Endothelial cell of umbilical vein (primary cell): Measurements from ENCODE around the gene HTT. TPM values are rescaled to one million over a fixed set of nuclear protein-coding genes. Genes with fewer than 3 reads are reported as not detected.

Source experiments
- BruUV-seq: library from RNA; stranded (reverse); fragments of 400-500 nt; replicated peaks from 2 replicates; lab custom pipeline; 2021; lab: Mats Ljungman, UMichigan
- CTCF ChIA-PET: fragments of 300-600, 350-600 bp; sonication (Branson Sonifier 250); formaldehyde crosslinking; loops from one replicate; lab custom pipeline; 2021; ENCODE audit warnings: antibody characterized with exemption, inconsistent platforms; lab: Charles Lee
- POLR2A ChIA-PET: fragments of 300-600, 350-600 bp; sonication (Branson Sonifier 250); formaldehyde crosslinking; loops from one replicate; lab custom pipeline; 2021; ENCODE audit warnings: antibody characterized with exemption, inconsistent platforms; lab: Charles Lee
- DNase-seq: peaks from one replicate; pipeline ENCODE4 v3.0.0-alpha.2; 2011; ENCODE audit warnings: low read depth, low spot score
- FAIRE-seq: peaks from 2 replicates; lab custom pipeline; 2011; peaks lifted over from hg19 to GRCh38; lab: Jason Lieb, UNC
- H2AFZ ChIP-seq: 2 replicates; pipeline ENCODE4 v1.6.0; 2012; ENCODE audit warnings: low read depth, low read length, control low read depth, inconsistent platforms
- H3K27ac ChIP-seq: 2 replicates; pipeline ENCODE4 v1.5.1; 2011; ENCODE audit warnings: low read depth, mild to moderate bottlenecking, control low read depth, low read length, moderate library complexity; ENCODE audit not compliant: insufficient read depth
- H3K27me3 ChIP-seq, 2 experiments: 2 replicates each; pipeline versions ENCODE4 v1.6.0 to v1.6.1; 2011; ENCODE audit warnings: low read length in 2 of 2, mixed read lengths in 1 of 2; ENCODE audit not compliant: control insufficient read depth in 2 of 2, insufficient read depth in 2 of 2
- H3K36me3 ChIP-seq, 2 experiments: 2 replicates in 1 of 2; 3 replicates in 1 of 2; pipeline ENCODE4 v1.5.1; 2011; ENCODE audit warnings: low read length in 2 of 2, mild to moderate bottlenecking in 1 of 2, moderate library complexity in 1 of 2; ENCODE audit not compliant: control insufficient read depth in 2 of 2, insufficient read depth in 2 of 2; ENCODE audit errors: extremely low read depth in 1 of 2
- H3K4me1 ChIP-seq: 3 replicates; pipeline ENCODE4 v1.5.1; 2011; ENCODE audit warnings: mild to moderate bottlenecking, low read length; ENCODE audit not compliant: control insufficient read depth, insufficient read depth; ENCODE audit errors: extremely low read depth
- H3K4me2 ChIP-seq: 2 replicates; pipeline ENCODE4 v1.6.1; 2011; ENCODE audit warnings: low read length, control low read depth, mixed read lengths; ENCODE audit not compliant: insufficient read depth
- H3K4me3 ChIP-seq, 3 experiments: fragments of 200-600 bp in 1 of 3; sonication (generic), shearing (Covaris generic) in 1 of 3; replicated peaks in 1 of 3; 2 replicates each; pipeline ENCODE4 v1.5.1; 2011 to 2016; ENCODE audit warnings: control low read depth in 3 of 3, low read length in 3 of 3, mild to moderate bottlenecking in 2 of 3, inconsistent platforms in 1 of 3, low read depth in 1 of 3, moderate library complexity in 1 of 3; ENCODE audit not compliant: insufficient read depth in 1 of 3
- H3K79me2 ChIP-seq: 2 replicates; pipeline ENCODE4 v1.6.0; 2012; ENCODE audit warnings: low read length, inconsistent platforms; ENCODE audit not compliant: control insufficient read depth, insufficient read depth
- H3K9ac ChIP-seq: replicated peaks from 2 replicates; pipeline ENCODE3; 2011; ENCODE audit warnings: low read length, control low read depth; ENCODE audit not compliant: insufficient read depth; ENCODE audit errors: extremely low read depth
- H3K9me1 ChIP-seq: replicated peaks from 3 replicates; pipeline ENCODE4 v1.6.0; 2011; ENCODE audit warnings: mild to moderate bottlenecking, low read length; ENCODE audit not compliant: control insufficient read depth, insufficient read depth; ENCODE audit errors: extremely low read depth
- H3K9me3 ChIP-seq: replicated peaks from 2 replicates; pipeline ENCODE4 v1.5.1; 2012; ENCODE audit warnings: low read length, inconsistent platforms; ENCODE audit not compliant: control insufficient read depth, insufficient read depth
- H4K20me1 ChIP-seq: replicated peaks from 2 replicates; pipeline ENCODE3; 2011; ENCODE audit warnings: mild to moderate bottlenecking, low read length; ENCODE audit not compliant: control insufficient read depth, insufficient read depth; ENCODE audit errors: extremely low read depth
- EZH2 ChIP-seq: IDR thresholded peaks from 2 replicates; pipeline ENCODE4 v1.6.1; 2012; ENCODE audit warnings: borderline replicate concordance, low read depth, mild to moderate bottlenecking, moderate library complexity, low read length, inconsistent platforms; ENCODE audit not compliant: severe bottlenecking
- FOS ChIP-seq: IDR thresholded peaks from 2 replicates; pipeline ENCODE4 v1.6.1; 2011; ENCODE audit warnings: mild to moderate bottlenecking, low read length, moderate library complexity, borderline replicate concordance; ENCODE audit not compliant: insufficient read depth
- GATA2 ChIP-seq: IDR thresholded peaks from 2 replicates; pipeline ENCODE4 v1.7.0; 2011; ENCODE audit warnings: low read depth, mild to moderate bottlenecking, moderate library complexity, mixed read lengths, low read length; ENCODE audit not compliant: insufficient read length, insufficient read depth
- JUN ChIP-seq: IDR thresholded peaks from 2 replicates; pipeline ENCODE4 v1.6.1; 2011; ENCODE audit warnings: borderline replicate concordance, low read depth; ENCODE audit not compliant: insufficient read length, insufficient read depth
- MYC ChIP-seq: IDR thresholded peaks from one replicate; pipeline ENCODE4 v1.6.1; 2011; ENCODE audit warnings: mild to moderate bottlenecking, low read depth, low read length
- POLR2A ChIP-seq: IDR thresholded peaks from 2 replicates; pipeline ENCODE4 v1.6.1; 2012; ENCODE audit warnings: low read depth, mild to moderate bottlenecking, control low read depth, low read length
- POLR2AphosphoS5 ChIP-seq: IDR thresholded peaks from 2 replicates; pipeline ENCODE4 v1.6.1; 2012; ENCODE audit warnings: low read depth, mild to moderate bottlenecking, control low read depth, low read length, moderate library complexity; ENCODE audit not compliant: insufficient read depth
- dilution Hi-C: fragments of 300-500 bp; cut with MboI; formaldehyde crosslinking; loops from one replicate; pipeline ENCODE4 v1.15.0; 2019; ENCODE audit warnings: low sequenced_read_pairs; ENCODE audit not compliant: extremely low pct_ligation_motif_present
- intact Hi-C: fragments of 100-400 bp; cut with micrococcal nuclease; formaldehyde crosslinking; loops from one replicate; pipeline ENCODE4 v1.10.0; 2022
- polyA plus RNA-seq, 4 experiments: library from polyadenylated mRNA; depleted of rRNA in 3 of 4; stranded (reverse) in 3 of 4; unstranded in 1 of 4; fragments of >200 nt; gene quantifications; 2 replicates each; pipeline versions ENCODE4 v1.2.1 to v1.2.3, GENCODE V29; 2011 to 2012; ENCODE audit warnings: missing spikeins in 1 of 4
- total RNA-seq: library from RNA; stranded (reverse); gene quantifications from 2 replicates; pipeline ENCODE4 v1.2.3, GENCODE V29; 2021
- TF ChIP-seq, protein P1 (sequence below), 2 donors: IDR thresholded peaks; 1 replicate in 1 of 2; 2 replicates in 1 of 2; pipeline ENCODE4 v1.5.1; 2011; ENCODE audit warnings: low read length in 2 of 2, mild to moderate bottlenecking in 2 of 2, moderate library complexity in 2 of 2, control low read depth in 1 of 2, inconsistent platforms in 1 of 2, low read depth in 1 of 2; ENCODE audit not compliant: insufficient read depth in 1 of 2; ENCODE audit errors: extremely low read depth in 1 of 2
- TF ChIP-seq, protein P2 (sequence below): IDR thresholded peaks from 2 replicates; pipeline ENCODE4 v1.6.1; 2011; ENCODE audit not compliant: insufficient read depth, insufficient read length

HTT gene
- total and polyA plus RNA-seq, 2 donors (not counting 3 experiments of a cell fraction or from before 2014, with no cell fraction given): 15.7 to 61.2 TPM

DNA sequence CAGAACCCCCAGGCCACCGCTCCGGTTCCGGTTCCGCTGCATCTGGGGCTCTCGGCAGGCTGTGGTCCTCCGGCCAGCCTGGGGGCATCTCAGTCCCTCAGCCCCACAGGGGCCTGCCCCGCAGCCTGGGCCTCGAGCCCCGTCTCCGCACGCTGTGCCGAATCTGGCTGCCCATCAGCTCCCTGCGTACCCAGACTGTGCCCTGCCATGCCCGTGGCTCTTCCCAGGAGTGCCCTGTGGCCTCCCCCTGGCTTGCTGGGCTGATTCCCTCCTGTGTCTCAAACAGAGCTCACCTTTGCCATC is 173.6 kb downstream of the HTT start:
- BruUV-seq: no TSS peak
- DNase-seq: no peak
- H3K9me1 ChIP-seq: no peaks in the 10 kb centered on the region
- no peak overlapping the region for H3K9ac ChIP-seq
- H3K4me2 ChIP-seq: no peak overlapping the region
- no peak overlapping the region for H3K4me3 ChIP-seq
- dilution Hi-C loops (no loop called here), intact Hi-C loops (loop anchor here (10.0 kb wide), 1 partner anchor 177 kb away; no protein-coding TSS in a partner anchor)
- no peaks in the 10 kb centered on the region for H3K79me2 ChIP-seq
- TF ChIP-seq POLR2AphosphoS5 (no peak), POLR2A (no peak), MYC (no peak), JUN (no peak), EZH2 (no peak), GATA2 (no peak), FOS (no peak)
- TF ChIP-seq, protein P1, sequence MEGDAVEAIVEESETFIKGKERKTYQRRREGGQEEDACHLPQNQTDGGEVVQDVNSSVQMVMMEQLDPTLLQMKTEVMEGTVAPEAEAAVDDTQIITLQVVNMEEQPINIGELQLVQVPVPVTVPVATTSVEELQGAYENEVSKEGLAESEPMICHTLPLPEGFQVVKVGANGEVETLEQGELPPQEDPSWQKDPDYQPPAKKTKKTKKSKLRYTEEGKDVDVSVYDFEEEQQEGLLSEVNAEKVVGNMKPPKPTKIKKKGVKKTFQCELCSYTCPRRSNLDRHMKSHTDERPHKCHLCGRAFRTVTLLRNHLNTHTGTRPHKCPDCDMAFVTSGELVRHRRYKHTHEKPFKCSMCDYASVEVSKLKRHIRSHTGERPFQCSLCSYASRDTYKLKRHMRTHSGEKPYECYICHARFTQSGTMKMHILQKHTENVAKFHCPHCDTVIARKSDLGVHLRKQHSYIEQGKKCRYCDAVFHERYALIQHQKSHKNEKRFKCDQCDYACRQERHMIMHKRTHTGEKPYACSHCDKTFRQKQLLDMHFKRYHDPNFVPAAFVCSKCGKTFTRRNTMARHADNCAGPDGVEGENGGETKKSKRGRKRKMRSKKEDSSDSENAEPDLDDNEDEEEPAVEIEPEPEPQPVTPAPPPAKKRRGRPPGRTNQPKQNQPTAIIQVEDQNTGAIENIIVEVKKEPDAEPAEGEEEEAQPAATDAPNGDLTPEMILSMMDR (IDR thresholded peaks at IDR 0.05; ENCODE audit: extremely low read depth in 1 of 2, insufficient read depth in 1 of 2, low read depth in 1 of 2, low read length in 2 of 2): no peak
- TF ChIP-seq, protein P2, sequence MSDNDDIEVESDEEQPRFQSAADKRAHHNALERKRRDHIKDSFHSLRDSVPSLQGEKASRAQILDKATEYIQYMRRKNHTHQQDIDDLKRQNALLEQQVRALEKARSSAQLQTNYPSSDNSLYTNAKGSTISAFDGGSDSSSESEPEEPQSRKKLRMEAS: no peak
- no peak for FAIRE-seq
- H4K20me1 ChIP-seq: no peaks in the 10 kb centered on the region
- no peak overlapping the region for H2AFZ ChIP-seq
- H3K27me3 ChIP-seq: no peaks in the 10 kb centered on the region
- no peaks in the 10 kb centered on the region for H3K9me3 ChIP-seq
- CTCF ChIA-PET: interaction anchor here (1.3 kb wide), 1 partner anchor 10 kb away, joined by 3 read pairs; no protein-coding TSS in a partner anchor
- POLR2A ChIA-PET: no interaction called here
- no peak overlapping the region for H3K27ac ChIP-seq
- H3K4me1 ChIP-seq: no peaks in the 10 kb centered on the region
- H3K36me3 ChIP-seq: no peaks in the 10 kb centered on the region
